Mesothelial cell of epicardium (in vitro differentiated cells): ENCODE data around the gene CEP63. TPM values are rescaled to one million over a fixed set of nuclear protein-coding genes. Genes with fewer than 3 reads are reported as not detected.

Experiments used
- DNase-seq, 2 experiments: peaks; one replicate each; pipeline ENCODE4 v3.0.0; 2021; ENCODE audit warnings: low spot score in 2 of 2; ENCODE audit not compliant: unreplicated experiment in 2 of 2
- H3K27ac Mint-ChIP-seq: 2 replicates; pipeline ENCODE4 v1.8.0; 2021; ENCODE audit warnings: mixed read lengths
- H3K27me3 Mint-ChIP-seq: 2 replicates; pipeline ENCODE4 v1.8.0; 2021; ENCODE audit warnings: low read depth, mixed read lengths
- H3K36me3 Mint-ChIP-seq: 2 replicates; pipeline ENCODE4 v1.8.0; 2021; ENCODE audit warnings: mixed read lengths
- H3K4me1 Mint-ChIP-seq: 2 replicates; pipeline ENCODE4 v1.8.0; 2021; ENCODE audit warnings: mixed read lengths
- H3K4me3 Mint-ChIP-seq: 2 replicates; pipeline ENCODE4 v1.8.0; 2021; ENCODE audit warnings: mild to moderate bottlenecking, moderate library complexity, mixed read lengths
- H3K9me3 Mint-ChIP-seq: 2 replicates; pipeline ENCODE4 v1.8.0; 2021; ENCODE audit warnings: mixed read lengths
- CTCF ChIP-seq: fragments of 200-600 bp; sonication (generic); IDR thresholded peaks from one replicate; pipeline ENCODE4 v1.5.0; 2021; ENCODE audit warnings: antibody characterized with exemption; ENCODE audit not compliant: unreplicated experiment
- total RNA-seq: library from RNA; stranded (reverse); gene quantifications from 3 replicates; pipeline ENCODE4 v1.2.1, GENCODE V29; 2021

Gene CEP63
- total RNA-seq, 1 donor from 2014 or later = 22.5 TPM

GRCh38 chr3:134602440-134602814 is 116.6 kb downstream of the CEP63 start:
- Mint-ChIP-seq H3K9me3 (no peaks in the 10 kb centered on the region), H3K27me3 (peaks cover 36% of the 10 kb centered on the region), H3K36me3 (no peaks in the 10 kb centered on the region), H3K4me1 (peaks cover 25% of the 10 kb centered on the region), H3K4me3 (no peak overlapping the region), H3K27ac (no peak overlapping the region)
- DNase-seq = no peak
- TF ChIP-seq CTCF = no peak

- no peak overlapping the region for H3K27ac Mint-ChIP-seq
- peaks cover 35% of the 10 kb centered on the region for H3K27me3 Mint-ChIP-seq
- no peak overlapping the region for H3K4me3 Mint-ChIP-seq
- no peak for TF ChIP-seq CTCF
- no peaks in the 10 kb centered on the region for H3K36me3 Mint-ChIP-seq
- peaks cover 25% of the 10 kb centered on the region for H3K4me1 Mint-ChIP-seq
- H3K9me3 Mint-ChIP-seq = no peaks in the 10 kb centered on the region
- no peak for DNase-seq
Measured at GRCh38 chr3:134603480-134603879, 117.6 kb downstream of the CEP63 start.

GRCh38 chr3:134603956-134604355 is 118.1 kb downstream of the CEP63 start:
- Mint-ChIP-seq H3K4me3 (no peak overlapping the region), H3K27me3 (peaks cover 33% of the 10 kb centered on the region), H3K4me1 (peaks cover 25% of the 10 kb centered on the region), H3K27ac (no peak overlapping the region), H3K9me3 (no peaks in the 10 kb centered on the region), H3K36me3 (no peaks in the 10 kb centered on the region)
- TF ChIP-seq CTCF = no peak
- DNase-seq = no peak

- H3K4me3 Mint-ChIP-seq = no peak overlapping the region
- DNase-seq = no peak
- H3K36me3 Mint-ChIP-seq = no peaks in the 10 kb centered on the region
- H3K9me3 Mint-ChIP-seq = no peaks in the 10 kb centered on the region
- H3K27me3 Mint-ChIP-seq = peaks cover 29% of the 10 kb centered on the region
- peaks cover 30% of the 10 kb centered on the region for H3K4me1 Mint-ChIP-seq
- no peak for TF ChIP-seq CTCF
- H3K27ac Mint-ChIP-seq = no peak overlapping the region
Measured at GRCh38 chr3:134605556-134605955, 119.7 kb downstream of the CEP63 start.

GRCh38 chr3:134606033-134607025 is 120.5 kb downstream of the CEP63 start:
- H3K36me3 Mint-ChIP-seq = no peaks in the 10 kb centered on the region
- no peak for DNase-seq
- peaks cover 25% of the 10 kb centered on the region for H3K4me1 Mint-ChIP-seq
- TF ChIP-seq CTCF = no peak
- H3K4me3 Mint-ChIP-seq = no peak overlapping the region
- H3K9me3 Mint-ChIP-seq = no peaks in the 10 kb centered on the region
- no peak overlapping the region for H3K27ac Mint-ChIP-seq
- peaks cover 30% of the 10 kb centered on the region for H3K27me3 Mint-ChIP-seq
